CD4-positive, alpha-beta T cell treated with Interferon gamma for 1 hour (primary cell): ENCODE measurements around the gene NKX2-4.
"Not testable (repeated sequence)": the region's sequence is repeated elsewhere in the genome, so short reads cannot be mapped to it uniquely, and the experiment has no call there.

Experiments used
- DNase-seq: peaks from one replicate; pipeline ENCODE4 v3.0.0-alpha.2; 2020

The NKX2-4 gene

GRCh38 chr20:21397341-21398108 is at the start of gene NKX2-4:
TSS of gene NKX2-4 (minus strand) at chr20:21397526. CDS start at chr20:21397399, 127 bp downstream.
- no peak for DNase-seq

- no peak for DNase-seq
These were observed 40.5 kb upstream of the NKX2-4 start for GRCh38 chr20:21437816-21438215.

GRCh38 chr20:21437248-21437647 is 39.9 kb upstream of the NKX2-4 start:
- no peak for DNase-seq

- no peak for DNase-seq
These were observed 38.9 kb upstream of the NKX2-4 start for GRCh38 chr20:21436205-21436604.

- no peak for DNase-seq
These were observed 38.2 kb upstream of the NKX2-4 start for GRCh38 chr20:21435576-21435975.

- no peak for DNase-seq
These were observed 36.1 kb upstream of the NKX2-4 start for GRCh38 chr20:21433329-21433890.

GRCh38 chr20:21432911-21433310 is 35.6 kb upstream of the NKX2-4 start:
- no peak for DNase-seq

- DNase-seq, result no peak
These were observed 32.7 kb upstream of the NKX2-4 start for GRCh38 chr20:21430020-21430419.

- DNase-seq, result no peak
These were observed 27.5 kb upstream of the NKX2-4 start for GRCh38 chr20:21424846-21425245.

- DNase-seq, result not testable (repeated sequence)
These were observed 26.4 kb upstream of the NKX2-4 start for GRCh38 chr20:21423712-21424111.

- no peak for DNase-seq
These were observed 24.4 kb upstream of the NKX2-4 start for GRCh38 chr20:21421601-21422236.

GRCh38 chr20:21419147-21419546 is 21.8 kb upstream of the NKX2-4 start:
- not testable (repeated sequence) for DNase-seq

GRCh38 chr20:21413996-21414395 is 16.7 kb upstream of the NKX2-4 start:
- DNase-seq, result not testable (repeated sequence)

GRCh38 chr20:21411725-21412124 is 14.4 kb upstream of the NKX2-4 start:
- no peak for DNase-seq

GRCh38 chr20:21399005-21399475 is 1.7 kb upstream of the NKX2-4 start:
- no peak for DNase-seq

- no peak for DNase-seq
These were observed 1.0 kb upstream of the NKX2-4 start for GRCh38 chr20:21398109-21399004.

GRCh38 chr20:21396599-21397340 is 556 bp downstream of the NKX2-4 start:
- DNase-seq, result no peak

GRCh38 chr20:21395666-21396598 is 1.4 kb downstream of the NKX2-4 start:
- peak; percentile 40 for DNase-seq

GRCh38 chr20:21395051-21395665 is 2.2 kb downstream of the NKX2-4 start:
- DNase-seq, result no peak

- DNase-seq, result no peak
These were observed 2.8 kb downstream of the NKX2-4 start for GRCh38 chr20:21394551-21394950.
